Measurements from ENCODE around the gene DOLPP1.

DOLPP1 gene

DNA sequence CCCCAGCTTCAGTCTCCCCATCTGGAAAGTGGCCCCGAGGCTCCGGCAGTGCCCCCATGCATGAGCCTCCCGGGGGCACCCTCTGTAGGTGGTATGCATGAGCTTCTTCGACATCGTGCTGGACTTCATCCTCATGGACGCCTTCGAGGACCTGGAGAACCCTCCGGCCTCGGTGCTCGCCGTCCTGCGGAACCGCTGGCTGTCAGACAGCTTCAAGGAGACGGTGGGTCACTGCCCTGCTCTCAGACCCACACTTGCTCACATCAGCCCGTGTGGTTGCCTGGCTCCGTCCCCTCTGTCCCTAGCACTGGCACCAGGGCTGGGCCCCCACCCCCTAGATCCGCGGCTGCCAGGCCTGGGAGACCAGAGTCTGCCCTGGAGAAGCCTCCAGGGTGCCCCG is 12.8 kb upstream of the DOLPP1 start:
- FAIRE-seq, result no peak

DNA sequence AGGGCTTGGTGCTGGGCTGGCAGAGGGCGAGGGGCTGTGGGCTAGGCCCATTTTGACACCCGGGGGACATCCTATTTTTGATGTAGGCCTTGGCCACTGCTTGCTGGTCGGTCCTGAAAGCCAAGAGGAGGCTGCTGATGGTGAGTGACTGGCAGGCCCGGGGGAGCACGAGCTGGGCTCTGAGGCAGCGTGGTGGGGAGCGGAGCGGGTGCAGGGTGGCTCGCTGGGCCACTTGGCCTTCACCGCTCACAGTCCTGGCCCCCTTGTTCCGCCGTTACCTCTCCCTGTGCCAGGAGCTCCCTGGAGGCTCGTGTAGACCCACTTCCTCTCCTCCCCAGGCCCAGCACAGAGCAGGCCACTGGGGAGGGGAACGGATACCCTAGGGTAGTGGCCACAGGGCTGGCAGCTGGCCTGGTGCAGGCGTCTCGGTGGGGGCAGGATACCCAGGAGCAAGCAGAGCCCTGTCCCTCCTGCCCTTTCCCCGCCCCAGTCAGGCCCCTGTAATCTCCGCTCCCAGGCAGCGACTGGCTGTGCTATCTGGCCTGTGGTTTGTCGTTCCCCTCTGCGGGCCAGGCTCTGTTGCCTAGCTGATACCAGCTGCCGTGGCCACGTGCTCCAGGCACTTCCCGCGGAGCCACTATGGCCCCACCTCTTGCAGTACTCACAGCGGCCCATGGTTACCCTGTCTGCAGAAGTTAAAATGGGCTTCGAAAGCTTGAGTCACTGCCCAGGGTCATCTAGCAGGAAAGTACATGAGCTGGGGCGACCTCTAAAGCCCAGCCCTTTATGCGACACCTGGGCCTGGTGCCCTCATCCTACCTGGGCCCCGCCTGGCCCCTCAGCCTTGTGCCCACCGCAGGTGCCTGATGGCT is 11.7 kb upstream of the DOLPP1 start:
- no peak for FAIRE-seq

DNA sequence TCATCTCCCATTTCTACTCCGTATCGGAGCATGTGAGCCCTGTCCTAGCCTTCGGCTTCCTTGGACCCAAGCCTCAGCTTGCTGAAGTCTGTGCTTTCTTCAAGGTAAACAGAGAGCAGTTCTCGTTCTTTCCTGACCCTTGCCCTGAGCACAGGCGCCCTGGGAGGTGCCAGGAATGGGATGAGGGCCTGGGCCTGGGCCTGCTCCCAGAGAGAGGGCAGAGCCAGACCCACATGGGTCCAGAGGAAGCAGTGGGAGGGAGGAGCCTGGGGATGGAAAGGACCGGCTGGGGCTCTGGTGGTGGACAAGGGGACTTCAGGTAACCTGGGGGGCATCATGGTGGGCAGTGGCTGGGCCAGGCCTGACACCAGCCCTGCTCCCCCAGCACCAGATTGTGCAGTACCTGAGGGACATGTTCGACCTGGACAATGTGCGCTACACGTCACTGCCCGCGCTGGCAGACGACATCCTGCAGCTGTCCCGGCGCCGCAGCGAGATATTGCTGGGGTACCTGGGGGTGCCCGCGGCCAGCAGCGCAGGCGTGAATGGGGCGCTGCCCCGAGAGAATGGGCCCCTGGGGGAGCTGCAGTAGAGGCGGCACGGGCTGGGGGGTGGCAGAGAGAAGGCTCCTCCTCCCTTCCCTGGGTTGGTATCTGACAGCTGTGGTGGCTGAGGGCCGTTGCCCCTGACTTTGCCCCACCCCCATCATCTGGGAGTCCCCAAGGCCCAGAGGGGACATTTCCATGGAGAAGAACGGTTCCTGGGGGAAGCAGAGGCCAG is 10.9 kb upstream of the DOLPP1 start:
- FAIRE-seq, result no peak

DNA sequence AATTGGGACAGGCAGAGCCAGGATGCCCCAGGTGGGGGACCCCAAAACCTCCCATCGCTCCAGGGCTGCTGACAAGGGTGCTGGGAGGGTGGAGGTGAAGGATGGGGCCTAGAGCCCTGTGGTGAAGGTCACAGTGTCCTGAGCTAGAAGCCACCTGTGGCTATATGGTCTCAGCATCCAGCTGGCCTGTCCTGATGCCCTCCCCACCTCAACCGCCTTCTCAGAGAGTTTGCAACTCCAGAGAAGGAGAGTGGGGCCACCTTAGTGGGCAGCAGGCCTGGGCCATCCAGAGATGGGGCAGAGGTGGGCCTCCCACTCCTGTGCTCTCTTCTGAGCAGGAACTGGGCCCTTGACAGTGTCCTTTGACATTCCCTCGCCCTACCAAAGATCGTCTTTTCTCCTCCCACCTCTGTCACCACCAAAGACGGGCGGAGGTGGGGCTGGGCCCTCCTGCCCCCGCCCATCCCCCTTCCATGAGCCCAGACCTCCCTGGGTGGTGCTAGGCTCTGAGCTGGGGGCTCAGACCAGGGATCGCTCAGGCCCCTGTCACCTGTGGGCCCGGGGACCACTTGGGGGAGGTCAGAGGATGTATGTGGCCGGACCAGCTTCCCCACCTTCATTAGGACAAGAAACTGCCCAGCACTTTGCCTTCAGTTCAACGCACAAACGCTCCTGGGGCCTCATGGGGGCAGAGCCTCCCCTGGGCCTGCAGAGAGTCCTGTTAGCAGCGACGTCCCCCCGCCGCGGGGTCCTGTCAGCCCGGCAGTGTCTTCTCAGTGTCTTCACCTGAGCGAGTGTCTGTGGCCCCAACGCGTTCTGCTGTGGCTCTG is 10.0 kb upstream of the DOLPP1 start:
- FAIRE-seq, result no peak

DNA sequence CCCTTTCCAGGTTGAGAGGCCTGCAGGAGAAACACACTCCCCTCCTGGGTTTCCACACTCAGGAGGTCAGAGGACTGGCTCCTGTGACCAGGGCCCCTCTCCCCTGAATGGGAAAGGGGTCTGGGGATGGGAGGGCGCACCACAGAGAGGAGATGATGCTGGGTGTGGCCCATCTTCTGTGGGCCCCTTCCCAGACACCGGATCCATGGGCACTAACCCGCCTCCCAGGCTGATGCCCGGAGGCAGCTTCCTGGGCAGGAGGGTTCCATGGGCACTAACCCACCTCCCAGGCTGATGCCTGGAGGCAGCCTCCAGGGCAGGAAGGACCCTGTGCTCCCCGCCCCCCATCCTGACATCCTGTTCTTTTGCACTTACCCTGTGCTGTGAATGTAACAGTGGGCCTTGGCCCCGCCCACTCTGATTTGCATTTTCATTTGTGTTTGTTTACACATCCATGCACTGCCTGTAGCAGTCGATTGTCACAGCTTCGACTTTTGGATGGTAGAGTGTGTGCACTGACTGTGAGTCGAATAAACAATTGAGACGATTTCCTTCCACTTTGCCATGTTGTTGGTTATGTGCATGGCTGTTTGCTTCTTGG is 9.3 kb upstream of the DOLPP1 start:
- FAIRE-seq, result no peak

DNA sequence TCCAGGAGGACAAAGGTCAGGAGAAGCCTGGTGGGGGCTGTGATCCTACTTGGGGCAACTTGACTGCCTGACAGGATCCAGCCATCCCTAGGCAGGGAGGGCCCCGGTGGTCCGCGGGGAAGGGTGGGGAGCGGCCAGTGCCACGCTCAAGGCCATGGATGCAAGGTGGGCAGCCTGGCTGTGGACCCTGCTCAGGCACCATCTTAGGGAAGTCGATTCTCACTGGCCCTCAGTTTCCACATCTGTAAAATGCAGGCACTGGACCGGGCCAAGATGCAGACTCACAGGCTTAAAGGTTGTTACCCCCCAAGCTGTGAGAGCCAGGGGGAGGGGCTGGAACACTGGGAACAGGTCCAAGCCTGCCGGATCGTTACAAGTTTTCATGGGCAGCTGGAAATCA is 8.7 kb upstream of the DOLPP1 start:
- no peak for FAIRE-seq

DNA sequence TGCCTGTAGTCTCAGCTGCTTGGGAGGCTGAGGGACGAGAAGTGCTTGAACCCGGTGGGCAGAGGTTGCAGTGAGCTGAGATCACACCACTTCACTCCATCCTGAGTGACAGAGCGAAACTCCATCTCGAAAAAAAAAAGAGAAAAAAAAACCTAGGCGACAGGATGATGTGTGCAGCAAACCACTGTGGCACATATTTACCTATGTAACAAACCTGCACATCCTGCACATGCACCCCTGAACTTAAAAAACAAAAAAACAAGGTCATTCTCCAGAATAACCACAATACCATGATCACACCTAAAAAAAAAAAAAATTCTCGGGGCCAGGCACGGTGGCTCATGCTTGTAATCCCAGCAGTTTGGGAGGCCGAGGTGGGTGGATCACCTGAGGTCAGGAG is 7.5 kb upstream of the DOLPP1 start:
- no peak for FAIRE-seq

DNA sequence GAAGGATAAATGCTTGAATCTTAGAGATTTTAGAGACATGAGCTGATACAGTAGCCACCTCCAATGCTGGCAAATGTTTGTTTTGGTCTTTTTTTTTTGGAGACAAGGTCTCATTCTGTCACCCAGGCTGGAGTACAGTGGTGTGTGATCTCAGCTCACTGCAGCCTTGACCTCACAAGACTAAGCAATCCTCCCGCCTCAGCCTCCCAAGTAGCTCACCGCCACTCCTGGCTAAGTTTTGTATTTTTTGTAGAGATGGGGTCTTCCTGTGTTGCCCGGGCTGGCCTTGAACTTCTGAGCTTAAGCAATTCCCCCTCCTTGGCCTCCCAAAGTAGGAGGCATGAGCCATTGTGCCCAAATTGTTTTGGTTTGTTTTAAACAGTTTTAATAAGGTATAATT is 6.8 kb upstream of the DOLPP1 start:
- no peak for FAIRE-seq

DNA sequence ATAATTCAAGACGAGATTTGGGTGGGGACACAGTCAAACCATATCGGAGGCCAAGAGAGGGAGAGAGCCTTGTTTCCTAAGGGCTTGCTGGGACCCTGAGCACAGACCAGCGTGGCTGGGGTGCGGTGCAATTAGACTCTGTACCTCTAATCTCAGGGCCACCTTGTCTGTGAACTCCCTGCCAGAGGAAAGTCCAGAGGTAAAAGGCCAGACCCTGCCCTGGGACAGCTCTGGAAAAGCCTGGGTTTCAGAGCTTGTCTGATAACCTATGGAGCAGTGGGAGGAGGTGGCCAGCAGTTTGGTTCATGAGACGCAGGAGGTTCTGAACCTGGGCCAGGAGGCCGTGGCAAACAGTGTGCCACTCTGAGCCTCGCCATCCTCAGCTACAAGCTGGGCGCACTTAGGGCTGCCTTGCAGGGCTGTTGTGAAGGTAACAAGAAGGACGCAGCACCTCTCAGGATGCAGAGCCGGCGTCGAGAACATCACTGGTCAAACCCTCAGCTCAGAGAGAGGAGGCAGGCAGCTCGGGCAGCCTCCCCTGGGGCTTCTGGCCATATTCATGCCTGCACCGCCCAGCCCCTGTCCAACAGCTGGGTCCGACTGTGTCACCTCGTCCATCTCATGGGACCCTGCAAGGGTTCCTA is 4.8 kb upstream of the DOLPP1 start:
- FAIRE-seq, result no peak

DNA sequence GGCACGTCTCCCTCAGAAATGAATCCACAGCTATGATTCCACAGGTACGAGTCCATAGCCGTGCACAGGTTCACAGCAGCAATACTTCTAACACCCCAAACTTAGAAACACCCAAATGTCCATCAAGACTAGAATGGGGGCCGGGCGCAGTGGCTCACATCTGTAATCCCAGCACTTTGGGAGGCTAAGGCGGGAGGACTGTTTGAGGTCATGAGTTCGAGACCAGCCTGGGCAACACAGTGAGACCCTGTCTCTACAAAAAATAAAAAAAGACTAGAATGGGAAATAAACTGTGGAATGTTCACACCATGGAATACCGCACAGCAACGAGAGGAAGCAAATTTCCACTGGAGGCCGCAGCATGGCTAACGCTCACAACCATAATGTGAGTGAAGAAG is 4.3 kb upstream of the DOLPP1 start:
- no peak for FAIRE-seq

DNA sequence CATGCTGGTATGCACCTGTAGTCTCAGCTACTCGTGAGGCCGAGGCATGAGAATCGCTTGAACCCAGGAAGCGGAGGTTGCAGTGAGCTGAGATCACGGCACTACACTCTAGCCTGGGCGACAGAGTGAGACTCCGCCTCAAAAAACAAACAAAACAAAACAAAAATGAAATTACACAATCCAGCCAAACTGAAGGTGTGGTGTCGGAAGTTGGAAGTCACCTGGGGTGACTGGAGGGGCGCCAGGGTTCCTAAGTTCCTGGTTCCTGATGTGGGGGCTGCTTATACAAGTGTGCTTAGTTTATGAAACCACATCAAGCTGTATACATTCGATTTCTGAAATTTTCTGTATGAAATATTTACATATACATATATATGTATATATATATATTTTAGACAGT is 3.7 kb upstream of the DOLPP1 start:
- FAIRE-seq, result no peak

DNA sequence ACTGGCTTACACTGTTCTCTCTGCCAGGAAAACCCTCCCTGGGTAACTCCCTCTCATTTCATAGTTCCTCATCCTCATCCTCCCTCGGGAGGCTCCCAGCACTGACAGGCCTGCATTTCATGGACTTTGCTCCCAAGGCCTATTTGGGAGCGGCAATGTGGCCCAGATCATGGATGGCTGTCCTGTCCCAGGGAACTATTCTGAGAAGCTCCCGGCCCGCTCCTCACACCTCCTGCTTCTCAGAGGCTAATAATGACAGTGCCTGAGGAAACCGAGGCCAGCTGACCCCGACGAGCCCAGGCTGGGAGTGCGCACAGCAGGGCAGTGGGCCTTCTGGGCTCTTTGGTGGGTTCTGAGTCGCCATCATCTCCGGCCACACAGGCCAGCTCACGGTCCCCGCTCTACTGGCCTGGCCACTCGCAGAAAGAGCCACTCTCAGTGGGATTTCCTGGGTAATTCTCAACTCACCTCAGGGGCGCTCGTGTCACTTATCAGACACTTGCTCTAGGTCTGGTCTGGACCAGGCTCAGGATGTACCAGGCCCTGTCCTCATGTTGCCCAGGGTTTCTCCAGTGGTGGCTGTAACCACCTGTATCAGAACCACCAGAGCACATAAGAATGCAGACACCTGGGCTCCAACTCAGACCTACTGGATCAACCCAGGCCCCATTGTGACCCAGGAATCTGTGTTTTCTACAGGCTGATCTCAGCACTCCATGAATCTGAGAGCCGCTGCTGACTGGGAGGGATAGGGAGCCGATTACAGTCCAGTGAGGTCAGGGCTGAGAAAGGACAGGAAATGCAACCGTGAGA is 2.0 kb upstream of the DOLPP1 start:
- no peak for FAIRE-seq

DNA sequence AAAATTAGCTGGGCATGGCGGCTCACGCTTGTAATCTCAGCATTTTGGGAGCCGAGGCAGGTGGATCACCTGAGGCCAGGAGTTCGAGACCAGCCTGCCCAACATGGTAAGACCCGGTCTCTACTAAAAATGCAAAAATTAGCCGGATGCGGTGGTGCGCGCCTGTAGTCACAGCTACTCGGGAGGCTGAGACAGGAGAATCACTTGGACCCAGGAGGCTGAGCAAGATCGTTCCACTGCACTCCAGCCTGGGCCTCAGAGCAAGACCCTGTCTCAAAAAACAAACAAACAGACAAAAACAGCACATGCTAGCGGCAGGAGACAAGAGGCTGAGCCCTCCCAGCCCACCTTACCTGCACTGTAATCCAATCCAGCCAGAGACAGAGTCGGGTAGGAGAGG is 1.1 kb upstream of the DOLPP1 start:
- FAIRE-seq, result no peak

DNA sequence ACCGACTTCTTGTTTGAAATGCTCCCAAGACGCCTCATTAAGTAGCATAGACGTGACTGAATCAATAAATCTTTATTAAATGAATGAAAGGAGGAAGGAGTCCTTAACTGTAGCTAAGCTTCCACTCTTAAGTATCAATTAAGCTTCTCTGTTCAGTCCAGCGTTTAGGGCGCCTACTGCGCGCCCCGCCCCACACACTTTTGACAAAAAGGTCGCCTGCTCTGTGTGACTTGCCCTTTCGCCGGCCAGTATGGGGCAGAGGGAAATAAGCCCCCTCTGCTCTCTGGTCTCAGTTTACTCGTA is 662 bp upstream of the DOLPP1 start:
- FAIRE-seq, result no peak

DNA sequence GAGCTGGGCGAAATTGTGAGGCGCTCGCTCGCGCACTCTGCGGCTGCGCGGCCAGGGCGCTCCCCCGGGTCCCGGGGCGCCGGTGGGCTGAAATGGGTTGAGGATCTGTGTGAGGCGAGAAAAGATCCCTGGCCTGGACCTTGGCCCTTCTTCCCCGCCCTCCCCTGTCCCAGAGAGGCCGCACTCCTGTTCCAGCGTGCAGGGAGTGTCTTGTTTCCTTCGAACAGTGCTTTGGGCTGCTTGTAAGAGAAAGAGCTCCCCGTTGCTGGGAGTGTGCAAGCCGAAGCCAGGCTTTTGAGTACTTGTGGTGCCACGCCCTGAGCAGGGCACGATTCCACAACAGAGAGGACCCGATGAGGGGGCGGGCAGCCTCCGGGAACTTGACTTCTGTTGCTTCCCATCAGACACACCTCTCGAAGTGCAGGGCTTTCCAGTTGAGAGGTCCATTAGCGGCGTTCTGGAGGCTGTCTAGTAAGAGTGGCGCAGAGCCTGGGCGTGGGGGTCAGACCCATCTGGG is 535 bp downstream of the DOLPP1 start:
- FAIRE-seq, result no peak

DNA sequence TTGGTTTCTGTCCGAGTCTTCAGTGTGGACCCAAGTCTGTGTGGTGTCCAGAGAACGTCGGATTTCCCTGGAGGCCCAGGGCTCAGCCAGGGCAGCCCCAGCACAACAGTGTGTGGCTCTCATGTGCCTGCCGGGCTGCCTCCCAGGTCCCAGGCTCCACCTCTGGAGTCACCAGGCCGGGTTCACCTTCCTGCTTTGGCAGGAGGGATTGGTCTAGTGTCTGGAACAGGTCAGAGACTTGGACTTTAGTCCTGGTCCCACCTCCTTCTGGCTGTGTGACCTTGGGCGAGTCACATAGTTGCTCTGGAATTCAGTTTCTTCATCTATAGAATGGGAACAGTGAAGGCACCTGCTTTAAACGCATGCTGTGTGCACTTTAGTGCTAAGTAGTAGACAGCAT is 3.2 kb downstream of the DOLPP1 start:
- no peak for FAIRE-seq

DNA sequence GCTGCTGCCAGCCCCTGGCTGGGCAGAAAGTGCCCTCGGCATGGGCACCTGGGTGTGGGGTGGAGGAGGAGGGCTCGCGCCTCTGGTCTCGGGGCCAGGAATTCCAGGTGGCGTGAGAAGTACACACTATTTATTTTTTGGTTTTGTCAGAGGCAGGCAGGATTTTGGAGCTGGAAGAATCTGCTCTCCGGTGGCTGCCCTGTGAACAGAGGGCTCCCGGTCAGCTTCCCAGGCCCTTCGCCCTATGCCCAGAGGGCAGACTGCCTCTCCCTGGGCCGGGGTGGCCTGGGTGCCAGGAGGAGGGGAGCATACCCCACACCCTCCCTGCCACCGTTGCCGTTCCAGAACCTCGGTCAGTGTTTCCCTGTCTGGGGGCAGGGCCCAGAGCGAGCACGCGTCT is 8.3 kb downstream of the DOLPP1 start:
- FAIRE-seq, result no peak

DNA sequence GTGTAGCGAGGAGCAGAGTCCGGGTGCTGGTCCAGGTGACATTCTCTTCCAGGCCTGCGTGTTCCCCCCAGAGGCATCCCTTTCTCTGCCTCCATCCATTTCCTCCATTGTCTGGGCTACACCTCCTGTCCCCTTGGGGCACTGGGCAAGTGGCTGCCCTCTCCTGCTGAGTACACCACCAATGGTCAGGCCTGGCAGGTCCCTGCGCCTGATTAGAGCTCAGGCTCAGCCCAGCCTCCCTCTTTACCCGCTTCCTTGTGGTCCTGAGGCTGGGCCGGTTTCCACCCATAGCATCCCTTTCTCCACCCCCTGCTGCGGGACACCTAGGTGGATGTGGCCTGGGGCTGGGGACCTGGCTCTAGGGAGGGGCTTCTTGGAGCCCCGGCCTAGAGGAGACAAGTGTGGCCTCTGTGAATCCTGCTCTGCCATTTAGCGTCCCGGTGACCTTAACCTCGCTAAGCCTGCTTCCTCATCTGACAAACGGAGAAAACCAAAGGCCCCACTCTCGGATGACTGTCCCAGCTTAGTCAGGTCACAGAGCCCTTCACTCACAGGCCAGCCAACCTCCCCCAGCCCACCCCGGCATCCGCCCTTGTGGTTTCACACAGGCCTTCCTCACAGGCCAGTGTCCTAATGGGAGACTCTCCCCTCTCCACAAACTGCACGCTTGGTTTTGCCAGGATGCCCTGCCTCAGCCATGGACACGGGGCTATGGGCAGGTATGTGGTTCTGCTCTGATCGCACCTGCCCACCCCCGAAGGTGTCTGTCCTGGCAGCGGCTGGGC is 12.9 kb downstream of the DOLPP1 start:
- FAIRE-seq, result no peak

DNA sequence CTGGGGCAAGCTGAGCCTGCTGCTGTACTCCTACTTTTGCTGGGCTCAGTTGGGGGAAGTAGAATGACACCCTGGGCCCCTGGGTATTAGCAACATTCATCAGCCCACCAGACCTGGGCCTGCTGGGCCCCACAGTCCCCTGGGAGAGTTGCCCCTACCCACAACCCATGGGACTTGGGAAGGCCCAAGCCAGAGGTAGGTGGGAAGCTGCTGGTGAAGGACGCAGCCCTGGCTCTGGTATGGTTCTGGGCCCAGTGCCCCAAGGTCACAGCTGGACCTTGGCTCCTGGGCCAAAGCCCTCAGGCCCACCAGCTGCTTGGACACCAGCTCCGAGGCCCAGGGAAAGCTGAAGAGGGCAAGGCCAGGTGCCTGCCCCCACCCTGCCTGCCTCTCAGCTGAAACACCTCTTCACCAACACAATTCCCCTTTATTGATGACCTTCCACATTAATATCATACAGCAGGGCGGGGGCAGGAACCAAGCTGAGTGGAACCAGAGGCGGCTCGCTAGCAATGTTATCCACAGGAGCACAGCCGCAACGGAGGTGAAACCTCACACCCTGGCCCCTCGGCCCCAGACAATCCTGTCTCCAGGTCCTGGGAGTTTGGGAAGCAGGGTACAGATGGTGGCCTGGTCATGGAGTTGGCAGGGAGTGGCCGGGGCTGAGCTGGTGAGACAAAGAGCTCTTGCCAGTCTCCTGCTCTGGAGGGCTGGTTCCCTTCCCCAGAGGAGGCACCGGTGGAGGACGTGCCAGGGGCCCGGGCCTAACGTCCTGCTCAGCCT is 13.7 kb downstream of the DOLPP1 start:
- no peak for FAIRE-seq

DNA sequence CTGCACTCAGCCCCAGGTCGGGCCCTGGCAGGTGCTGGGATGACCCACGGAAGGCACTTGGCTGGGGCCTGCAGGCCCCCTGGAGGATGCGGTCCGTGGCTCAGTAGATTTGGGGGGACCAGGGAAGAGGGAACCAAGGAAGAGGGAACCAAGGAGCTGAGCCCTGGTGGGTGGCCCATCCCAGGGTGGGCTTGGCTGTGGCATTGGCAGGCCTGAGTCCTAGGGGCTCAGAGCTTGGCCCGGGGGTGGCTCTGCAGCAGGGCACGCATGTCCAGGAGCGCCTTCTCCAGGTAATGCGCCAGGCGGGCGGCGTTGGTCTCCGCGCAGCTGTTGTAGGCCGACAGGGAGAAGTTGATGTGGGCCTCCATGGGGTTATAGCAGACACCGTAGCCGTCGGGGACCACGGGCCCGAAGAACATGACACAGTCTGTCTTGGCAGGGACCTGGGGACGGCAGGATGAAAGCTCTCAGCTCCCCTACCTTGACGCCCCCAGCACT is 14.3 kb downstream of the DOLPP1 start:
- no peak for FAIRE-seq
